K562 (cell line): Measurements from ENCODE around the gene SCN5A. TPM values are rescaled to one million over a fixed set of nuclear protein-coding genes. Genes with fewer than 3 reads are reported as not detected.

Source experiments
- ATAC-seq: fragments of 200-7000 bp; cut with Tn5 transposase; 3 replicates; pipeline ENCODE4 v1.9.1; 2020; ENCODE audit warnings: moderate library complexity
- BruUV-seq: library from RNA; stranded (reverse); fragments of 400-500 nt; replicated peaks from 2 replicates; lab custom pipeline; 2021; lab: Mats Ljungman, UMichigan
- CTCF ChIA-PET: fragments of 300-600 bp; formaldehyde crosslinking; extraction: SDS; loops from one replicate; lab custom pipeline; 2021; ENCODE audit warnings: low intra/inter-chr PET ratio; lab: Yijun Ruan, JAX
- POLR2A ChIA-PET: fragments of 300-600, 350-650 bp; sonication (Branson Sonifier 250); formaldehyde crosslinking; extraction: SDS; loops from one replicate; lab custom pipeline; 2021; ENCODE audit warnings: antibody characterized with exemption, inconsistent platforms; lab: Yijun Ruan, JAX
- DNase-seq, 4 experiments: peaks; one replicate each; pipeline versions ENCODE4 v3.0.0 to v3.0.0-alpha.2; 2011 to 2018; ENCODE audit warnings: low spot score in 3 of 4, mixed read lengths in 3 of 4; ENCODE audit errors: extremely low read depth in 1 of 4
- FAIRE-seq: peaks from 2 replicates; lab custom pipeline; 2011; peaks lifted over from hg19 to GRCh38; lab: Jason Lieb, UNC
- H2AFZ ChIP-seq: 2 replicates; pipeline ENCODE4 v1.6.0; 2011; ENCODE audit warnings: low read depth, low read length, control low read depth, inconsistent platforms
- H3K27ac ChIP-seq: fragments of 200-600 bp; 3 replicates; pipeline ENCODE4 v1.8.0; 2011; ENCODE audit warnings: low read depth, mild to moderate bottlenecking, control low read depth, inconsistent platforms, low read length, moderate library complexity, mixed read lengths; ENCODE audit errors: extremely low read depth
- H3K27me3 ChIP-seq, 2 experiments: fragments of 300-600 bp in 1 of 2; 2 replicates in 1 of 2; 3 replicates in 1 of 2; pipeline versions ENCODE4 v1.6.0 to v1.8.0; 2011; ENCODE audit warnings: inconsistent platforms in 2 of 2, low read length in 2 of 2, mild to moderate bottlenecking in 1 of 2, mixed read lengths in 1 of 2, moderate library complexity in 1 of 2; ENCODE audit not compliant: control insufficient read depth in 2 of 2, insufficient read depth in 2 of 2
- H3K36me3 ChIP-seq: fragments of 300-600 bp; 3 replicates; pipeline ENCODE4 v1.8.0; 2011; ENCODE audit warnings: mild to moderate bottlenecking, low read length, inconsistent platforms; ENCODE audit not compliant: control insufficient read depth, insufficient read depth
- H3K4me1 ChIP-seq, 2 experiments: fragments of 200-600 bp in 1 of 2; replicated peaks in 1 of 2; 2 replicates in 1 of 2; 3 replicates in 1 of 2; pipeline versions ENCODE4 v1.5.1 to v1.8.0; 2011; ENCODE audit warnings: inconsistent platforms in 2 of 2, low read length in 2 of 2, mild to moderate bottlenecking in 1 of 2, mixed read lengths in 1 of 2, moderate library complexity in 1 of 2; ENCODE audit not compliant: control insufficient read depth in 2 of 2, insufficient read depth in 2 of 2
- H3K4me2 ChIP-seq: 2 replicates; pipeline ENCODE4 v1.6.1; 2011; ENCODE audit warnings: low read length, control low read depth, inconsistent platforms, mixed read lengths; ENCODE audit not compliant: insufficient read depth
- H3K4me3 ChIP-seq: fragments of 200-600 bp; sonication (generic), shearing (Covaris generic); 2 replicates; pipeline ENCODE4 v1.5.1; 2016; ENCODE audit warnings: control low read depth, inconsistent platforms
- H3K79me2 ChIP-seq: fragments of 200-600 bp; 3 replicates; pipeline ENCODE4 v1.8.0; 2011; ENCODE audit warnings: low read length, inconsistent platforms; ENCODE audit not compliant: control insufficient read depth, insufficient read depth
- H3K9ac ChIP-seq, 2 experiments: 2 replicates each; pipeline versions ENCODE4 v1.6.0 to v1.6.1; 2011; ENCODE audit warnings: low read depth in 2 of 2, low read length in 2 of 2, control low read depth in 1 of 2, inconsistent platforms in 1 of 2, mild to moderate bottlenecking in 1 of 2, mixed read lengths in 1 of 2; ENCODE audit not compliant: insufficient read depth in 1 of 2
- H3K9me1 ChIP-seq: one replicate; pipeline ENCODE4 v1.6.0; 2011; ENCODE audit warnings: inconsistent platforms, mild to moderate bottlenecking, low read length, moderate library complexity; ENCODE audit not compliant: control insufficient read depth, insufficient read depth
- H3K9me3 ChIP-seq: replicated peaks from 2 replicates; pipeline ENCODE4 v1.5.1; 2011; ENCODE audit warnings: low read depth, low read length, inconsistent platforms; ENCODE audit not compliant: control insufficient read depth, insufficient read depth
- H4K20me1 ChIP-seq: replicated peaks from 2 replicates; pipeline ENCODE4 v1.6.1; 2011; ENCODE audit warnings: low read length, inconsistent platforms, mixed read lengths; ENCODE audit not compliant: control insufficient read depth, insufficient read depth
- CBX3 ChIP-seq, 2 experiments: IDR thresholded peaks; 1 replicate in 1 of 2; 2 replicates in 1 of 2; pipeline ENCODE4 v1.6.1; 2012; ENCODE audit warnings: inconsistent platforms in 2 of 2, low read length in 2 of 2, borderline replicate concordance in 1 of 2, control low read depth in 1 of 2
- MED1 ChIP-seq: sonication (generic); formaldehyde crosslinking; IDR thresholded peaks from 2 replicates; pipeline ENCODE4 v1.8.1; 2023; ENCODE audit warnings: missing genetic modification reagents, borderline replicate concordance
- POLR2AphosphoS2 ChIP-seq: IDR thresholded peaks from 2 replicates; pipeline ENCODE4 v1.6.1; 2012; ENCODE audit warnings: low read length, improper control_type of control experiment
- RFX1 ChIP-seq: fragments of 450-650 bp; IDR thresholded peaks from 2 replicates; pipeline ENCODE4 v1.6.1; 2016; ENCODE audit warnings: mild to moderate bottlenecking, moderate library complexity
- SETDB1 ChIP-seq: IDR thresholded peaks from one replicate; pipeline ENCODE4 v1.6.1; 2012; ENCODE audit warnings: low read length, control low read depth, inconsistent platforms
- SMARCA5 ChIP-seq: fragments of 450-650 bp; IDR thresholded peaks from 2 replicates; pipeline ENCODE4 v1.6.1; 2016
- THAP12 ChIP-seq: fragments of 250-450 bp; sonication (Bioruptor Pico); IDR thresholded peaks from 2 replicates; pipeline ENCODE4 v1.9.0; 2021; ENCODE audit warnings: mild to moderate bottlenecking, inconsistent platforms
- ZBTB40 ChIP-seq, 2 experiments: fragments of 450-650 bp in 1 of 2; sonication (generic) in 1 of 2; formaldehyde crosslinking in 1 of 2; IDR thresholded peaks; 2 replicates each; pipeline versions ENCODE4 v1.7.1 to v1.9.0; 2016 to 2022; ENCODE audit warnings: inconsistent platforms in 1 of 2, mild to moderate bottlenecking in 1 of 2, missing genetic modification reagents in 1 of 2
- WGBS: fragments of 100-300 bp; shearing (Covaris generic); methylation state at CpG from one replicate; pipeline ENCODE4 v1.1.6; 2016; ENCODE audit warnings: low coverage, mixed read lengths; ENCODE audit not compliant: insufficient coverage; ENCODE audit errors: missing lambda C conversion rate; 5-methylcytosine and 5-hydroxymethylcytosine counted together
- in situ Hi-C: fragments of 300-500 bp; cut with MboI; formaldehyde crosslinking; loops from 4 replicates; pipeline ENCODE4 v1.15.0; 2018; ENCODE audit warnings: inconsistent platforms, mixed read lengths
- intact Hi-C: fragments of 100-400 bp; cut with micrococcal nuclease; formaldehyde crosslinking; loops from 2 replicates; pipeline ENCODE4 v1.14.2; 2022
- polyA plus RNA-seq, 8 experiments: library from polyadenylated mRNA; depleted of rRNA in 4 of 8; stranded (reverse) in 5 of 8; unstranded in 3 of 8; fragments of >200 nt; fragmentation: Nextera tagmentation in 2 of 8; fragmentation: Illumina TruSeq in 1 of 8; extraction: Ambion mirVana in 2 of 8; extraction: Trizol in 1 of 8; gene quantifications; 2 replicates each; pipeline versions ENCODE4 v1.2.1 to v1.2.3, GENCODE V29; 2011 to 2014; ENCODE audit warnings: inconsistent platforms in 1 of 8, missing spikeins in 1 of 8
- total RNA-seq, 7 experiments: library from RNA; depleted of rRNA in 6 of 7; stranded (reverse); fragments of >200 nt in 6 of 7; fragmentation: Illumina TruSeq in 2 of 7; extraction: Trizol in 2 of 7; gene quantifications; 2 replicates each; pipeline versions ENCODE4 v1.2.1 to v1.2.3, GENCODE V29; 2011 to 2021; ENCODE audit warnings: low replicate concordance in 1 of 7

Gene SCN5A
- total and polyA plus RNA-seq, 9 of the 15 experiments (the other 6 are each of a cell fraction or from before 2014, with no cell fraction given), result 0.07 to 1.4 (median 0.21) TPM; not detected in 2

- no peaks in the 10 kb centered on the region for H3K9me3 ChIP-seq
- WGBS, result 17% methylated on average over 7 of the region's 7 CpGs
- no peaks in the 10 kb centered on the region for H3K79me2 ChIP-seq
- ChIA-PET POLR2A (interaction anchor here (0.6 kb wide), 2 partner anchors 99 to 1940 kb away, joined by 3 read pairs; no protein-coding TSS in a partner anchor), CTCF (no interaction called here)
- H3K4me3 ChIP-seq, result no peak overlapping the region
- H3K27ac ChIP-seq, result no peak overlapping the region
- H4K20me1 ChIP-seq, result no peaks in the 10 kb centered on the region
- H2AFZ ChIP-seq, result no peak overlapping the region
- peaks cover under 1 to 35% of the 10 kb centered on the region in 2 experiments; a peak in 4 of 5 replicates for H3K27me3 ChIP-seq
- no peak overlapping the region for H3K9ac ChIP-seq
- H3K4me2 ChIP-seq, result no peak overlapping the region
- H3K4me1 ChIP-seq, result peaks cover 10 to 18% of the 10 kb centered on the region in 2 experiments
- ATAC-seq (no peak), FAIRE-seq (no peak), DNase-seq (no peak)
- in situ Hi-C loops, result loop anchor here (5.0 to 10.0 kb wide), 2 partner anchors 129 to 537 kb away; no protein-coding TSS in a partner anchor
- intact Hi-C loops, result loop anchor here (10.0 kb wide), 2 partner anchors 351 to 519 kb away; partner anchors contain the start of genes ACAA1 and MYD88
- BruUV-seq, result no TSS peak
- H3K36me3 ChIP-seq, result no peaks in the 10 kb centered on the region
- no peaks in the 10 kb centered on the region for H3K9me1 ChIP-seq
- TF ChIP-seq POLR2AphosphoS2, result no peak
- TF ChIP-seq SETDB1, result no peak
- no peak for TF ChIP-seq RFX1
- TF ChIP-seq SMARCA5, result no peak
- no peak for TF ChIP-seq THAP12 (CRISPR knock-in tag)
- no peak for TF ChIP-seq MED1
- TF ChIP-seq CBX3 (IDR thresholded peaks at IDR 0.05; ENCODE audit: borderline replicate concordance in 1 of 2, low read length in 2 of 2), result no peak
- TF ChIP-seq ZBTB40 (IDR thresholded peaks at IDR 0.05), result no peak
- no peak for TF ChIP-seq ZBTB40 (CRISPR knock-in tag; IDR thresholded peaks at IDR 0.05)
Measured at GRCh38 chr3:38653685-38654537, 4.4 kb upstream of the SCN5A start.
